ENCODE results near the gene MCAM. TPM values are rescaled to one million over a fixed set of nuclear protein-coding genes. Genes with fewer than 3 reads are reported as not detected.
A peak's percentile ranks its signal among the peaks of the same experiment; 100 is the strongest.

Gene MCAM
- total RNA-seq, 1 donor from 2014 or later: 67.1 TPM

GRCh38 chr11:119263352-119263940, 53.5 kb downstream of the MCAM start:
- TF ChIP-seq CTCF (IDR thresholded peaks at IDR 0.05): no peak
- intact Hi-C loops (cut with DNase I): no loop called here
- ATAC-seq (no peak), DNase-seq (no peak)
- Histone ChIP-seq H3K4me1 (peaks cover 32% of the 10 kb centered on the region), H3K36me3 (no peaks in the 10 kb centered on the region), H3K27ac (peak overlapping the region; percentile 37), H3K27me3 (ENCODE audit: low read depth) (no peaks in the 10 kb centered on the region), H3K4me3 (no peak overlapping the region), H3K9me3 (no peaks in the 10 kb centered on the region)

DNA sequence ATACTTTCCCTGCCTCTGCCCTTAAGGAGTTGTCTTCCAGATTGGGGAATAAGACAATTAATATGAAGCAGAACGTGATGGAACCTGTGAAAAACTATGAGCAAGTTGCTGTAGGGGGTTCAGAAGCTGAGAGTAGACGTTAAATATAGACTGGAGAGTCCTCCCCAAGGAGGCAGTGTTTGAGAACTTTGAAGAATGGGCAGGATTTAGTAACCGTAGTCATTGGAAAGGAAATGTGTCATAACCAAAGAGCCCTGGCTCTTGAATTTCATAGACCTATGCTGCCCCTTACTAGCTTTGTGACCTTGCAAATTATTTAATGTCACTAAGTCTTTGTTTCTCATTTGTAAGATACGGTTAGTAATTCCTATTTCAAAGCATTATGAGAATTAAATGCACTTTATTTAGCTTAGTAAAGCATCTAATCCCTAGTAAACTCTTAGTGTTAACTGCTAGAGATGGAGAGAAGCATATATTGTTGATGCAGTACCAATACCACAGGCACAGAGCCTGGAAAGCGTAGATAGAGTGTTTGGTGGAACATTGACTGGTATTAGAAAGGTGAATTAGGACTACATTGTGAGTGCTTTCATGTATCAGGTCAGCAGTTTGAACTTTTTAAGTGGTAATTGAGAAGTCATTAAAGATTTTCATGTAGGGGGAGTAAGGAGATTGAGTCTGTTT, 54.1 kb downstream of the MCAM start:
- peaks cover 29% of the 10 kb centered on the region for H3K4me1 ChIP-seq
- intact Hi-C loops (cut with DNase I): no loop called here
- no peaks in the 10 kb centered on the region for H3K36me3 ChIP-seq
- TF ChIP-seq CTCF (IDR thresholded peaks at IDR 0.05): no peak
- H3K27ac ChIP-seq: peak overlapping the region; percentile 37
- ATAC-seq (no peak), DNase-seq (no peak)
- H3K9me3 ChIP-seq: no peaks in the 10 kb centered on the region
- no peaks in the 10 kb centered on the region for H3K27me3 ChIP-seq (ENCODE audit: low read depth)
- no peak overlapping the region for H3K4me3 ChIP-seq

DNA sequence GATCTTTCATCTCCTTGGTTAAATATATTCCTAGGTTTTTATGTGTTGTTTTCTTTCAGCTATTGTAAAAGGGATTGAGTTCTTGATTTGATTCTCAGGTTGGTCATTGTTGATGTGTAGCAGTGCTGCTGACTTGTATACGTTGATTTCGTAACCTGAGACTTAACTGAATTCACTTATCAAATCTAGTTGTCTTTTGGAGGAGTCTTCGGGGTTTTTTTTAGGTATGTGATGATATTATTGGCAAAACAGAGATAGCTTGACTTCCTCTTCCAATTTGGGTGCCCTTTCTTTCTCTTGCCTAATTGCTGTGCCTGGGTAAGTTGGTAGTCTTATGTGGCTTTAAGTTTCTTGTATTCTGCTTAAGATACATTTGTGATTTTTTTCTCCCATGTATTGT, 57.9 kb downstream of the MCAM start:
- no peak for TF ChIP-seq CTCF (IDR thresholded peaks at IDR 0.05)
- Histone ChIP-seq H3K9me3 (no peaks in the 10 kb centered on the region), H3K27ac (no peak overlapping the region), H3K4me1 (peaks cover 18% of the 10 kb centered on the region), H3K4me3 (no peak overlapping the region), H3K36me3 (peaks cover 4% of the 10 kb centered on the region), H3K27me3 (ENCODE audit: low read depth) (no peaks in the 10 kb centered on the region)
- DNase-seq: no peak
- intact Hi-C loops (cut with DNase I): no loop called here
- ATAC-seq: no peak

Small RNA genes lying within 50 kb of the gene (microRNA-seq; reads per million reads assigned to microRNA genes)
- not detected for gene MIR6756 (ENCODE audit: borderline number of aligned reads)

Other genes with a start within 250 kb of the MCAM start
- 45.6 TPM for gene VPS11, start 249.3 kb downstream of the MCAM start, total RNA-seq
- gene HMBS, start 232.2 kb downstream of the MCAM start, total RNA-seq: 16.7 TPM
- 40.6 TPM for gene DPAGT1, start 215.3 kb downstream of the MCAM start, total RNA-seq
- gene C2CD2L, start 209.8 kb downstream of the MCAM start, total RNA-seq: 16.5 TPM
- gene HINFP, start 195.6 kb downstream of the MCAM start, total RNA-seq: 31.0 TPM
- 0.15 TPM for gene ABCG4, start 168.1 kb downstream of the MCAM start, total RNA-seq
- gene NLRX1, start 148.4 kb downstream of the MCAM start, total RNA-seq: 16.5 TPM
- not detected for gene NHERF4, start 131.7 kb downstream of the MCAM start, total RNA-seq
- gene CBL, start 110.8 kb downstream of the MCAM start, total RNA-seq: 39.0 TPM
- 19.3 TPM for gene RNF26, start 17.4 kb upstream of the MCAM start, total RNA-seq
- gene C1QTNF5, start 23.8 kb upstream of the MCAM start, total RNA-seq: 28.2 TPM
- not detected for gene MFRP, start 29.6 kb upstream of the MCAM start, total RNA-seq
- gene USP2, start 64.6 kb upstream of the MCAM start, total RNA-seq: 5.1 TPM
- 7.5 TPM for gene THY1, start 106.0 kb upstream of the MCAM start, total RNA-seq

All from lower lobe of right lung (tissue), 2 donors.